Measurements from ENCODE around the gene YIF1A. TPM values are rescaled to one million over a fixed set of nuclear protein-coding genes. Genes with fewer than 3 reads are reported as not detected.

YIF1A gene
- total RNA-seq, 1 experiment from 2014 or later = 64.3 TPM

GRCh38 chr11:66284526-66285078, 4.3 kb downstream of the YIF1A start:
- Mint-ChIP-seq H3K4me3 (no peak overlapping the region), H3K4me1 (peaks cover 21 to 27% of the 10 kb centered on the region in 2 experiments), H3K27ac (peak overlapping the region in 1 of 3 experiments; percentile 82; a peak in 1 of 7 replicates), H3K9me3 (no peaks in the 10 kb centered on the region; a peak in 1 of 5 replicates), H3K36me3 (ENCODE audit: insufficient read depth in 1 of 3, low read depth in 3 of 3) (peaks cover 0 to 10% (median 9%) of the 10 kb centered on the region in 3 experiments; a peak in 5 of 7 replicates), H3K27me3 (ENCODE audit: low read depth) (peaks cover 15% of the 10 kb centered on the region)
- Histone ChIP-seq H4K91ac (ENCODE audit: insufficient read length, low read depth, low read length) (no peak overlapping the region), H3K23ac (ENCODE audit: insufficient read length, low read depth, low read length) (no peak overlapping the region), H3K4ac (ENCODE audit: low read depth, low read length) (no peak overlapping the region), H2BK120ac (ENCODE audit: low read depth, low read length, poor library complexity, severe bottlenecking) (no peak overlapping the region), H3K79me1 (ENCODE audit: insufficient read depth, low read depth, low read length, poor library complexity, severe bottlenecking) (no peaks in the 10 kb centered on the region), H2BK12ac (ENCODE audit: insufficient read length, low read depth, low read length) (no peak overlapping the region), H3K4me1 (ENCODE audit: insufficient read depth, low read length) (0 out of 2 replicates have a peak, but pooled peaks cover 2% of the 10 kb centered on the region), H3K79me2 (ENCODE audit: insufficient read depth, low read length) (peaks cover 1% of the 10 kb centered on the region; the same call in 1 of the 2 replicates), H3K14ac (ENCODE audit: insufficient read depth, low read length) (no peak overlapping the region), H2BK15ac (ENCODE audit: low read depth, low read length) (no peak overlapping the region), H3T11ph (ENCODE audit: low read length) (no peak overlapping the region), H4K20me1 (ENCODE audit: control insufficient read depth, insufficient read depth, insufficient read length) (no peaks in the 10 kb centered on the region), H3K9me3 (ENCODE audit: control insufficient read depth, low read depth, low read length) (no peaks in the 10 kb centered on the region), H3K27me3 (ENCODE audit: insufficient read depth, low read length) (no peaks in the 10 kb centered on the region), H3K18ac (ENCODE audit: insufficient read length, low read depth, low read length) (no peak overlapping the region), H3K4me2 (ENCODE audit: insufficient read depth, insufficient read length, low read length) (no peak overlapping the region), H2AFZ (ENCODE audit: low read length) (no peak overlapping the region), H3K56ac (ENCODE audit: insufficient read length, low read depth, low read length) (no peak overlapping the region), H3K23me2 (ENCODE audit: insufficient read length, low read depth, low read length, poor library complexity, severe bottlenecking) (peaks cover 5% of the 10 kb centered on the region), H4K5ac (ENCODE audit: insufficient read length, low read depth, low read length) (no peak overlapping the region), H2BK5ac (ENCODE audit: insufficient read length, low read length) (no peak overlapping the region), H2BK20ac (ENCODE audit: low read depth, low read length, poor library complexity, severe bottlenecking) (no peak overlapping the region), H2AK5ac (ENCODE audit: insufficient read length, low read length) (no peak overlapping the region), H3K27ac (ENCODE audit: insufficient read length, low read depth, low read length) (no peak overlapping the region), H4K8ac (replicated peaks; ENCODE audit: insufficient read length, low read depth, low read length) (no peak overlapping the region), H3K9ac (ENCODE audit: extremely low read depth, insufficient read length, low read length) (no peak overlapping the region)
- no peak for TF ChIP-seq CTCF (conservative IDR thresholded peaks at IDR 0.05)
- WGBS (ENCODE audit: extremely low coverage, insufficient read length, low lambda C conversion rate) = no CpG with 5 or more reads among the region's 16 CpGs
- no peak for DNase-seq

All from H9 (cell line).